ENCODE results near the gene DLGAP4. TPM values are rescaled to one million over a fixed set of nuclear protein-coding genes. Genes with fewer than 3 reads are reported as not detected.
A peak's percentile ranks its signal among the peaks of the same experiment; 100 is the strongest.

DLGAP4 gene
- total RNA-seq, 5 donors from 2014 or later (not counting 1 experiment from before 2014, with no cell fraction given): 36.4 to 54.4 (median 43.9) TPM

- H3K36me3 ChIP-seq (ENCODE audit: control insufficient read depth in 2 of 2, extremely low read depth in 1 of 2, insufficient read depth in 1 of 2, low read length in 1 of 2): no peaks in the 10 kb centered on the region
- Mint-ChIP-seq H3K27ac (no peak overlapping the region), H3K4me3 (no peak overlapping the region), H3K36me3 (no peaks in the 10 kb centered on the region), H3K9me3 (no peaks in the 10 kb centered on the region), H3K27me3 (peaks cover 0 to 5% of the 10 kb centered on the region in 2 donors), H3K4me1 (peaks cover 0 to 3% (median 2%) of the 10 kb centered on the region in 3 donors)
- no peaks in the 10 kb centered on the region for H3K9me3 ChIP-seq
- no peak for DNase-seq
- CTCF ChIA-PET: no interaction called here
- 96% methylated on average over 9 of the region's 15 CpGs for WGBS (ENCODE audit: insufficient coverage)
- no peak for ATAC-seq (replicated peaks in 1 of 4)
- POLR2A ChIA-PET: no interaction called here
- H3K4me1 ChIP-seq (ENCODE audit: control insufficient read depth in 1 of 2, extremely low read depth in 1 of 2, insufficient read depth in 2 of 2, low read length in 2 of 2): peaks cover 0 to 8% of the 10 kb centered on the region in 2 experiments
- no peak overlapping the region for H3K4me3 ChIP-seq (ENCODE audit: control insufficient read depth in 1 of 2, extremely low read depth in 1 of 2, low read length in 1 of 2)
- no peak overlapping the region for H3K27ac ChIP-seq (ENCODE audit: low read length)
- H3K27me3 ChIP-seq (replicated peaks in 1 of 2; ENCODE audit: control insufficient read depth in 2 of 2, extremely low read depth in 1 of 2, insufficient read depth in 2 of 2, low read length in 1 of 2): peaks cover 0 to 17% of the 10 kb centered on the region in 2 experiments
These were observed 238.2 kb downstream of the DLGAP4 start for GRCh38 chr20:36544134-36545018.

- Mint-ChIP-seq H3K27ac (peak overlapping the region in 1 of 2 donors; percentile 11), H3K4me3 (no peak overlapping the region), H3K36me3 (no peaks in the 10 kb centered on the region), H3K4me1 (no peaks in the 10 kb centered on the region), H3K9me3 (no peaks in the 10 kb centered on the region), H3K27me3 (no peaks in the 10 kb centered on the region)
- peaks cover 0 to 10% of the 10 kb centered on the region in 2 experiments for H3K27me3 ChIP-seq (replicated peaks in 1 of 2; ENCODE audit: control insufficient read depth in 2 of 2, extremely low read depth in 1 of 2, insufficient read depth in 2 of 2, low read length in 1 of 2)
- H3K27ac ChIP-seq (ENCODE audit: low read length): no peak overlapping the region
- ChIA-PET POLR2A (no interaction called here), CTCF (no interaction called here)
- 85% methylated on average over 12 of the region's 14 CpGs for WGBS (ENCODE audit: insufficient coverage)
- peaks cover 0 to 5% of the 10 kb centered on the region in 2 experiments for H3K4me1 ChIP-seq (ENCODE audit: control insufficient read depth in 1 of 2, extremely low read depth in 1 of 2, insufficient read depth in 2 of 2, low read length in 2 of 2)
- ATAC-seq (replicated peaks in 1 of 4): no peak
- H3K4me3 ChIP-seq (ENCODE audit: control insufficient read depth in 1 of 2, extremely low read depth in 1 of 2, low read length in 1 of 2): no peak overlapping the region
- DNase-seq: no peak
- H3K9me3 ChIP-seq: no peaks in the 10 kb centered on the region
- H3K36me3 ChIP-seq (ENCODE audit: control insufficient read depth in 2 of 2, extremely low read depth in 1 of 2, insufficient read depth in 1 of 2, low read length in 1 of 2): no peaks in the 10 kb centered on the region
These were observed 240.1 kb downstream of the DLGAP4 start for GRCh38 chr20:36546111-36546736.

GRCh38 chr20:36547186-36548005, 241.3 kb downstream of the DLGAP4 start:
- no peak overlapping the region for H3K27ac ChIP-seq (ENCODE audit: low read length)
- no peak overlapping the region for H3K4me3 ChIP-seq (ENCODE audit: control insufficient read depth in 1 of 2, extremely low read depth in 1 of 2, low read length in 1 of 2)
- Mint-ChIP-seq H3K4me3 (no peak overlapping the region), H3K4me1 (no peaks in the 10 kb centered on the region), H3K36me3 (no peaks in the 10 kb centered on the region), H3K9me3 (no peaks in the 10 kb centered on the region), H3K27ac (peak overlapping the region in 1 of 2 donors; percentile 11), H3K27me3 (no peaks in the 10 kb centered on the region)
- CTCF ChIA-PET: no interaction called here
- ATAC-seq (replicated peaks in 1 of 4) (no peak), DNase-seq (no peak)
- H3K4me1 ChIP-seq (ENCODE audit: control insufficient read depth in 1 of 2, extremely low read depth in 1 of 2, insufficient read depth in 2 of 2, low read length in 2 of 2): no peaks in the 10 kb centered on the region
- no peaks in the 10 kb centered on the region for H3K36me3 ChIP-seq (ENCODE audit: control insufficient read depth in 2 of 2, extremely low read depth in 1 of 2, insufficient read depth in 1 of 2, low read length in 1 of 2)
- H3K27me3 ChIP-seq (replicated peaks in 1 of 2; ENCODE audit: control insufficient read depth in 2 of 2, extremely low read depth in 1 of 2, insufficient read depth in 2 of 2, low read length in 1 of 2): peaks cover 0 to 2% of the 10 kb centered on the region in 2 experiments
- H3K9me3 ChIP-seq: no peaks in the 10 kb centered on the region
- WGBS (ENCODE audit: insufficient coverage): 84% methylated on average over 4 of the region's 12 CpGs
- POLR2A ChIA-PET: no interaction called here

- DNase-seq (no peak), ATAC-seq (replicated peaks in 1 of 4) (no peak)
- Mint-ChIP-seq H3K27ac (no peak overlapping the region), H3K4me3 (no peak overlapping the region), H3K9me3 (no peaks in the 10 kb centered on the region), H3K4me1 (no peaks in the 10 kb centered on the region), H3K36me3 (no peaks in the 10 kb centered on the region), H3K27me3 (no peaks in the 10 kb centered on the region)
- 94% methylated on average over 11 of the region's 12 CpGs for WGBS (ENCODE audit: insufficient coverage)
- ChIA-PET POLR2A (no interaction called here), CTCF (no interaction called here)
- no peaks in the 10 kb centered on the region for H3K4me1 ChIP-seq (ENCODE audit: control insufficient read depth in 1 of 2, extremely low read depth in 1 of 2, insufficient read depth in 2 of 2, low read length in 2 of 2)
- no peaks in the 10 kb centered on the region for H3K9me3 ChIP-seq
- no peak overlapping the region for H3K27ac ChIP-seq (ENCODE audit: low read length)
- H3K36me3 ChIP-seq (ENCODE audit: control insufficient read depth in 2 of 2, extremely low read depth in 1 of 2, insufficient read depth in 1 of 2, low read length in 1 of 2): no peaks in the 10 kb centered on the region
- H3K4me3 ChIP-seq (ENCODE audit: control insufficient read depth in 1 of 2, extremely low read depth in 1 of 2, low read length in 1 of 2): no peak overlapping the region
- peaks cover 0 to 2% of the 10 kb centered on the region in 2 experiments for H3K27me3 ChIP-seq (replicated peaks in 1 of 2; ENCODE audit: control insufficient read depth in 2 of 2, extremely low read depth in 1 of 2, insufficient read depth in 2 of 2, low read length in 1 of 2)
These were observed 241.8 kb downstream of the DLGAP4 start for GRCh38 chr20:36548006-36548315.

- CTCF ChIA-PET: no interaction called here
- H3K36me3 ChIP-seq (ENCODE audit: control insufficient read depth in 2 of 2, extremely low read depth in 1 of 2, insufficient read depth in 1 of 2, low read length in 1 of 2): no peaks in the 10 kb centered on the region
- no peak overlapping the region for H3K4me3 ChIP-seq (ENCODE audit: control insufficient read depth in 1 of 2, extremely low read depth in 1 of 2, low read length in 1 of 2)
- no peaks in the 10 kb centered on the region for H3K4me1 Mint-ChIP-seq
- peaks cover 0 to 2% of the 10 kb centered on the region in 2 experiments for H3K27me3 ChIP-seq (replicated peaks in 1 of 2; ENCODE audit: control insufficient read depth in 2 of 2, extremely low read depth in 1 of 2, insufficient read depth in 2 of 2, low read length in 1 of 2)
- DNase-seq: no peak
- POLR2A ChIA-PET: no interaction called here
- H3K27ac ChIP-seq (ENCODE audit: low read length): no peak overlapping the region
- no peak overlapping the region for H3K4me3 Mint-ChIP-seq
- no peaks in the 10 kb centered on the region for H3K4me1 ChIP-seq (ENCODE audit: control insufficient read depth in 1 of 2, extremely low read depth in 1 of 2, insufficient read depth in 2 of 2, low read length in 2 of 2)
- no peaks in the 10 kb centered on the region for H3K36me3 Mint-ChIP-seq
- H3K9me3 Mint-ChIP-seq: no peaks in the 10 kb centered on the region
- no peak overlapping the region for H3K27ac Mint-ChIP-seq
- no peaks in the 10 kb centered on the region for H3K27me3 Mint-ChIP-seq
- WGBS (ENCODE audit: insufficient coverage): 84% methylated on average over 15 of the region's 23 CpGs
- H3K9me3 ChIP-seq: no peaks in the 10 kb centered on the region
- ATAC-seq (replicated peaks in 1 of 4): no peak
These were observed 242.8 kb downstream of the DLGAP4 start for GRCh38 chr20:36548704-36549627.

GRCh38 chr20:36549628-36549941, 243.4 kb downstream of the DLGAP4 start:
- Histone ChIP-seq H3K4me3 (ENCODE audit: control insufficient read depth in 1 of 2, extremely low read depth in 1 of 2, low read length in 1 of 2) (no peak overlapping the region), H3K4me1 (ENCODE audit: control insufficient read depth in 1 of 2, extremely low read depth in 1 of 2, insufficient read depth in 2 of 2, low read length in 2 of 2) (no peaks in the 10 kb centered on the region), H3K36me3 (ENCODE audit: control insufficient read depth in 2 of 2, extremely low read depth in 1 of 2, insufficient read depth in 1 of 2, low read length in 1 of 2) (no peaks in the 10 kb centered on the region), H3K27ac (ENCODE audit: low read length) (no peak overlapping the region), H3K9me3 (no peaks in the 10 kb centered on the region), H3K27me3 (replicated peaks in 1 of 2; ENCODE audit: control insufficient read depth in 2 of 2, extremely low read depth in 1 of 2, insufficient read depth in 2 of 2, low read length in 1 of 2) (peaks cover 0 to 2% of the 10 kb centered on the region in 2 experiments)
- ChIA-PET POLR2A (interaction anchor here in 1 of 2 donors (0.5 kb wide), 1 partner anchor 162 kb away, joined by 3 read pairs; no protein-coding TSS in a partner anchor), CTCF (no interaction called here)
- no peak overlapping the region for H3K4me3 Mint-ChIP-seq
- no peak for ATAC-seq (replicated peaks in 1 of 4)
- no peaks in the 10 kb centered on the region for H3K9me3 Mint-ChIP-seq
- no peaks in the 10 kb centered on the region for H3K36me3 Mint-ChIP-seq
- no peaks in the 10 kb centered on the region for H3K4me1 Mint-ChIP-seq
- H3K27me3 Mint-ChIP-seq: no peaks in the 10 kb centered on the region
- WGBS (ENCODE audit: insufficient coverage): no CpG with 5 or more reads among the region's 9 CpGs
- no peak overlapping the region for H3K27ac Mint-ChIP-seq
- no peak for DNase-seq
